ENCODE results near the gene ANKRD28.
"Not testable (repeated sequence)": the region's sequence is repeated elsewhere in the genome, so short reads cannot be mapped to it uniquely, and the experiment has no call there.

Gene ANKRD28

DNA sequence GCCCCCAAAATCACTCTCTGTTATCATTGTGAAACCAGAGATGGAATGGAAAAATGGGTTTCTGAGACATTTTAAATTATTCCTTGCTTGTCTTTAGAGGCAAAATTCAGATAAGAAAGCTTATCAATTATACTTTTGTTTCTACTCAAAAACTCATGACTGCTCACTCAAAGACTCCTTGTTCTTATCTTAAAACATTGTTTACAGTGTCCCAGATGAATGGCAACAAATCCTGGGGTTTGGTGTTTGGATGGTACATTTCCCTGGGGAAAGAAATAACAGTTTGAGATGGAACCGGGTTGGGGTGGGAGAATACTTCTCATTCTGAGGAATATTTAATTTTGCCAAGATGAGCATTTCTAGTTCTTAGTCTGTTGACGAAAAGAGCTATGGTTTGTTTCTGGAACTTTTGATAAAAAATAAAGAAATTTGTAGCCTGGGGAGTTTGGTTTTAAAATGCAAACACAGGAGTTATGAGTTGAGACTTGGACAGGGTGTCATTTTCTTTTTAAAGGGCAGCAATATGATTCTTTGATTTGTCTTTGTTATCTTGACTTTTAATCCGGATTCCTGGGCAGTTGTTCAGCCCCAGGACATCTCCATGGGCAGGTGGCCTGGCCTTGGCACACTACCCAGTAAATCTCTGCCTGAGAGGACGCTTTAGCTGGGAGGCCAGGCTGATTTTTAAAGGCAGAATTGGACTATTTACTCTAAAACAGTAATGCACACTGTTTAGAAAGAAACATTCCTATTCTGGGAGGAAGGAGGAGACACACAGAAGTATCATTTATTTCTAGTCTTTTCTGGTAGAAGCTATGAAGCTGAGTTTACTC is 163.8 kb downstream of the ANKRD28 start:
- no peak for DNase-seq

GRCh38 chr3:15633159-15633558 is 164.6 kb downstream of the ANKRD28 start:
- DNase-seq, result no peak

DNA sequence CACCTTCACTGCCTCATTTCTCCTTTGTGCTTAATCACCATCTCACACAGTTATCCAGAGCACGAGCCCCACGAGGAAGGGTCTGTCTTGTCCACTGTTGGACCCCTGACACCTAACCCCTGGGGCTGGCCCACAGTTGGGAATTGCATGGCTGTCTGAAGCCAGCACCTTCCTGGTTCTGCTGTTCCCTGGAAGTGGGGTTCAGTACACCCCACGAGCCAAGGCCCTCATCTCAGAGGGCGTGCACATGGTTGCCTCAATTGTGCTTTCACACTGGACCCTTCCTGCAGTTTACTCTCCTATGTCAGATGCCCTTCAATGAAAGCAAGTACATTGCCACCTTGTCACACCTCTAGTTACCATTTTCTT is 165.6 kb downstream of the ANKRD28 start:
- no peak for DNase-seq

DNA sequence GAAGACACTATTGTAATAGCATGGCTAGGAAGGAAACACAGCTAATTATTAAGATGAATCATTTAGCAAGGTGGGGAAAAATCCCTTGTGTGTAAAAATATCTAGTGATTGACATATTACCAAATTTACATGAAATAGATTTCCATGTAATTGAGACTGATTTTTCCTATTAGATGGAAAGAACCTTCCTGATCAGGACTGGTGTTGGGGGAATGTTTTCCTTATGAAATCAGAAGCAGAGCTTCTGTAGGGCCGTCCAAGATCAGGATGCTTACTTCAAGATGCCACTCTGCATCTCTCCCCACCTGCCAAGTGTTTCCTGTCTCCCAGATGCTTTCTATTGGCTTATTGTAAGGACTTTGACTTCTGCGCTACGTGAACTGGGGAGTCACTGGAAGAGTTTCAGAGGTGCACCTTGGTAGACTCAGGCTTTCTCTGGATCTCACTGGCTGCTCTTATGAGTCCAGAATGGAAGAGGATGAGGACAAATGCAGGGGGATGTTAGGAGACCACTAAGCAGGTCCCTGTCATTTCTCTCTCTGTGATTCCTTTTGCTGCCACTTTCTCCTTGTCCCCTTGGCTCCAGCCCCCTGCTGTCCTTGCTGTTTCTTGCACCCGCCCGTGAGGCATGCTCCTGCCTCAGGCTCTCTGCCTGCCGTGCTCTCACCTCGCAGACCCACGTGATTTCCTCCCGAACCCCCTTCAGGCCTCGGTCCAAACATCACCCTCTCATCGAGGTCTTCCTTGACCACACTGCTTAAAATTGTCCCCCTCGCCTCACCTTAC is 166.2 kb downstream of the ANKRD28 start:
- DNase-seq, result no peak

DNA sequence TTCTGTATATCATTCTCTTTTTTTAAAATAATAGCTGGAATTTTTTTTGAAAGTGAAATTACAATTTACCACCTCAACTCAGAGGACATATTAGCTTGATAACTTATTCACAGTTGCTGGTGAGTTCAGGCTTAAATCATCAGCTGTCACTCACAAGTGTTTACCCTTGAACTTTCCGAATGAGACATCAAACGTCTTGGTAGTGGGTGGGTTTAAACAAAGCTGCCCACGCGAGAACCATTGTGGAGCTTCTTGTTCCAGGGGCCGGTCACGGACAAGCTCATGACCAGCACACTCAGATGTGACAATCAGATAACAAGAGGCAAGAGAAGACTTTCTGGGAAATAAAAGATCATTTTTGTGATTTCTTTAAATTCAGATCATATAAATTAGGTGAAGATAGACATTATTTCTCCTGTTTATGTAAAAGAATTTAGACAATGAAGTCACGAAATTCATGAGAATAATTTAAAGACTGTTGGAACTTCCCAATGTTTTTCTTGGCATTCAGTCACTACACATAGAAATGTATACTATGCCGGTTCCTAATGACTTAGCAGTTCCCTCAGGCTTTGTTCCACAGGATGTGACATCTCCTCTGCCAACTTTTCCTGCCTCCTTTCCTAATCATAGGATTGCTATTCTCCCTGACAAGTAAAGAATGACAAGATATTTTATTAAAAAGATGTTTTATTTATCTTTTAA is 167.0 kb downstream of the ANKRD28 start:
- peak; percentile 22 for DNase-seq

- peak; percentile 93 for DNase-seq
These were observed 167.8 kb downstream of the ANKRD28 start for GRCh38 chr3:15629860-15630597.

GRCh38 chr3:15628967-15629366 is 168.8 kb downstream of the ANKRD28 start:
- no peak for DNase-seq

DNA sequence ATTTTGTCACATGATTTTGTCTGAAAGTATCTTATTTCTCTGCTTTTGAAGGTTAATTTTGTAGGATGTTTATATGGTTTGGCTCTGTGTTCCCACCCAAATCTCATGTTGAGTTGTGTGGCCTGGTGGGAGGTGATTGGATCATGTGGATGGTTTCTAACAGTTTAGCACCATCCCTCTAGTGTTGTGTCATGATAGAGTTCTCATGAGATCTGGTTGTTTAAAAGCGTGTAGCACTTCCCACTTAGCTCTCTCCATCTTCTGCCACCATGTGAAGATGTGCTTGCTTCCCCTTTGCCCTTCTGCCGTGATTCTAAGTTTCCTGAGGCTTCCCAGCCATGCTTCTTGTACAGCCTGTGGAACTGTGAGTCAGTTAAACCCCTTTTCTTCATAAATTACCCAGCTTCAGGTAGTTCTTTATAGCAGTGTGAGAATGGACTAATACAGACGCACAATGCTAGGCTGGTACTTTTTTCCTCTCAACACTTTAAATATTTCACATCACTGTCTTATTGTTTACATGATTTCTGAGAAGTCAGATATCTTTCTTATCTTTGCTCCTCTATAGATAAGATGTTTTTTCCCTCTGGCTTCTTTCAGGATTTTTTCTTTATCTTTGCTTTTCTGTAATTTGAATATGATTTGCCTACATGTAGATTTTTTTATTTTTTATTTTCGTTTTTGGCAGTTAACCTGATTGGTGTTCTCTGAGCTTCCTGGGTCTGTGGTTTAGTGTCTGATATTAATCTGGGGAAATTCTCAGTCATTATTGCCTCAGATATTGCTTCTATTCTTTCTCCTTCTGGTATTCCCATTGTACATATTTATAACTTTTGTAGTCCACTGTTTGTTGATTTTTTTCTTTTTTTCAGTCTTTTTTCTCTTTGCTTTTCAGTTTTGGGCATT is 174.0 kb downstream of the ANKRD28 start:
- no peak for DNase-seq

GRCh38 chr3:15619659-15620464 is 177.9 kb downstream of the ANKRD28 start:
- not testable (repeated sequence) for DNase-seq

Measured in hematopoietic multipotent progenitor cell treated with erythropoietin and hydrocortisone succinate and interleukin-3 and kit ligand, for 4 days (in vitro differentiated cells).